Measurements from ENCODE around the gene NDUFA12.

DNA sequence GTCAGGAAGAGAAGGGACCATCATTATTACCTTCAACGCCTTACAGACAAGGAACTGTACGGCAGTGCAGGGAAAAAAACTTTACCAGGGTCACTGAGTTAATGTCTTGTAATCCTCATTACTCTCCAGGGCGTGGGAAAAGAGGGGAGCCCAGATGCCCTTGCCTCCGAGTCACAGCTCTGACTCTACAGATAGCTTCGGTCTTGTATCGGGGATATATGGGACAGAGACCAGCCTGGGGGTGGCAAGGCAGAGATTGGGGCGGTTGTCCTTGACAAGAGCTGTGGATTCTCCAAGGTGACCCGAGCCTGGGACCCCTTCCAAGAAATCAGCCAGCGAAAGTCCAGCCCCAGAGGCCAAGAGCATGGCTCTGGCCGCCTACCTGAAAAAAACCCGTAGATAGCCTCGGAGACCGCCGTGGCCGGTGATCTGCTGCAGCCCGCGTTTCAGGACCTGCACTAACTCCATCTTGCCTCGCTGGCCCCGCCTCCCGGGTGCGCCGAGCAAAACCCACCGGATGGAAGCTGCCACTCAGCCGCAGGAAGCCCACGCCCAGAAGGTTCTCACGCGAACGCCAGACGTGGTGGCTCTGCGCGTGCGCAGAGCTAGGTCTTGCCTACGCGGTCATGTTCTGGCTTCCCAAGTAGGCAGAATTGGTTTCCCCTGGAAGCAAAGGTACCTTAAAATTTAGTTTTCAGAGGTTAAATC is at the start of gene NDUFA12:
- TF ChIP-seq, protein P1, sequence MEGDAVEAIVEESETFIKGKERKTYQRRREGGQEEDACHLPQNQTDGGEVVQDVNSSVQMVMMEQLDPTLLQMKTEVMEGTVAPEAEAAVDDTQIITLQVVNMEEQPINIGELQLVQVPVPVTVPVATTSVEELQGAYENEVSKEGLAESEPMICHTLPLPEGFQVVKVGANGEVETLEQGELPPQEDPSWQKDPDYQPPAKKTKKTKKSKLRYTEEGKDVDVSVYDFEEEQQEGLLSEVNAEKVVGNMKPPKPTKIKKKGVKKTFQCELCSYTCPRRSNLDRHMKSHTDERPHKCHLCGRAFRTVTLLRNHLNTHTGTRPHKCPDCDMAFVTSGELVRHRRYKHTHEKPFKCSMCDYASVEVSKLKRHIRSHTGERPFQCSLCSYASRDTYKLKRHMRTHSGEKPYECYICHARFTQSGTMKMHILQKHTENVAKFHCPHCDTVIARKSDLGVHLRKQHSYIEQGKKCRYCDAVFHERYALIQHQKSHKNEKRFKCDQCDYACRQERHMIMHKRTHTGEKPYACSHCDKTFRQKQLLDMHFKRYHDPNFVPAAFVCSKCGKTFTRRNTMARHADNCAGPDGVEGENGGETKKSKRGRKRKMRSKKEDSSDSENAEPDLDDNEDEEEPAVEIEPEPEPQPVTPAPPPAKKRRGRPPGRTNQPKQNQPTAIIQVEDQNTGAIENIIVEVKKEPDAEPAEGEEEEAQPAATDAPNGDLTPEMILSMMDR (IDR thresholded peaks at IDR 0.05; ENCODE audit: poor library complexity) = no peak
- no peak for TF ChIP-seq EZH2 (IDR thresholded peaks at IDR 0.05; ENCODE audit: borderline replicate concordance)
- no peak for TF ChIP-seq EZH2phosphoT487 (IDR thresholded peaks at IDR 0.05; ENCODE audit: low read depth, severe bottlenecking, unreplicated experiment)
